Breast epithelium (tissue), 3 donors: ENCODE results near the gene CSAG2.
"Not testable (repeated sequence)": the region's sequence is repeated elsewhere in the genome, so short reads cannot be mapped to it uniquely, and the experiment has no call there.

Experiments used
- POLR2A ChIP-seq: fragments of 450-650 bp; IDR thresholded peaks from one replicate; pipeline ENCODE4 v1.6.1; 2016; ENCODE audit warnings: antibody characterized with exemption, mild to moderate bottlenecking, moderate library complexity
- POLR2AphosphoS5 ChIP-seq, 3 donors: sonication (generic); formaldehyde crosslinking; IDR thresholded peaks; one replicate each; pipeline ENCODE4 v1.6.1; 2017; ENCODE audit warnings: antibody characterized with exemption in 3 of 3
- TF ChIP-seq, protein P1 (sequence below), 3 donors: fragments of 450-650 bp; IDR thresholded peaks; one replicate each; pipeline ENCODE4 v1.5.1; 2016 to 2017; ENCODE audit warnings: antibody characterized with exemption in 3 of 3, mild to moderate bottlenecking in 3 of 3, moderate library complexity in 3 of 3

DNA sequence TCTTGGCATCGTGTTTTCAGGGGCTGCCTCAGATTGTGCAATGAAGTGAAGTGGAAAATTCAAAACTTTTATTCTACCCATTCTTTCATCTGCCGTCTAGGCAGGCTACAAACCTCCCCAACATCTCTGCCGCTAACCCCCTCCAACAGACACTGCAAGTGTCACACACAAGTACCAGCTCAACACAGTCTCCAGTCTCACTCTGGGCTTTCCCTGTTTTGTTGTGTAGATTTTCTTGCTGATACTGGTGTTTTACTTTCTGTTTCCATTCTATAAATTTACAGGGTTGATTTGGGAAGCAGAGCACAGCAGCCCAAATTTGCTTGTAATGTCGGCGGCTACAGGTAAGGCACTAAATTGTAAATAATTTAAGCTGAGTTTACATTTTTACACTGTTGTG, 45.8 kb upstream of the CSAG2 start:
- TF ChIP-seq POLR2AphosphoS5 (IDR thresholded peaks at IDR 0.05); POLR2A: not testable (repeated sequence)
- TF ChIP-seq, protein P1, sequence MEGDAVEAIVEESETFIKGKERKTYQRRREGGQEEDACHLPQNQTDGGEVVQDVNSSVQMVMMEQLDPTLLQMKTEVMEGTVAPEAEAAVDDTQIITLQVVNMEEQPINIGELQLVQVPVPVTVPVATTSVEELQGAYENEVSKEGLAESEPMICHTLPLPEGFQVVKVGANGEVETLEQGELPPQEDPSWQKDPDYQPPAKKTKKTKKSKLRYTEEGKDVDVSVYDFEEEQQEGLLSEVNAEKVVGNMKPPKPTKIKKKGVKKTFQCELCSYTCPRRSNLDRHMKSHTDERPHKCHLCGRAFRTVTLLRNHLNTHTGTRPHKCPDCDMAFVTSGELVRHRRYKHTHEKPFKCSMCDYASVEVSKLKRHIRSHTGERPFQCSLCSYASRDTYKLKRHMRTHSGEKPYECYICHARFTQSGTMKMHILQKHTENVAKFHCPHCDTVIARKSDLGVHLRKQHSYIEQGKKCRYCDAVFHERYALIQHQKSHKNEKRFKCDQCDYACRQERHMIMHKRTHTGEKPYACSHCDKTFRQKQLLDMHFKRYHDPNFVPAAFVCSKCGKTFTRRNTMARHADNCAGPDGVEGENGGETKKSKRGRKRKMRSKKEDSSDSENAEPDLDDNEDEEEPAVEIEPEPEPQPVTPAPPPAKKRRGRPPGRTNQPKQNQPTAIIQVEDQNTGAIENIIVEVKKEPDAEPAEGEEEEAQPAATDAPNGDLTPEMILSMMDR (IDR thresholded peaks at IDR 0.05): not testable (repeated sequence)
